GM19025 (cell line): ENCODE results near the gene CFAP46.

Source experiments
- ATAC-seq: cut with Tn5 transposase; IDR thresholded peaks from one replicate; pipeline ENCODE4 v1.9.1; 2021; ENCODE audit warnings: mild to moderate bottlenecking, low read depth, moderate library complexity; ENCODE audit not compliant: unreplicated experiment

The CFAP46 gene

GRCh38 chr10:132869621-132870020 lies 72.7 kb downstream of the CFAP46 start:
- ATAC-seq: no peak

GRCh38 chr10:132868995-132869394 lies 73.4 kb downstream of the CFAP46 start:
- no peak for ATAC-seq

GRCh38 chr10:132867801-132868644 lies 74.3 kb downstream of the CFAP46 start:
- no peak for ATAC-seq

GRCh38 chr10:132866601-132867381 lies 75.6 kb downstream of the CFAP46 start:
- no peak for ATAC-seq

- ATAC-seq: no peak
Measured at GRCh38 chr10:132865851-132866600, 76.3 kb downstream of the CFAP46 start.

GRCh38 chr10:132865171-132865631 lies 77.2 kb downstream of the CFAP46 start:
- no peak for ATAC-seq

GRCh38 chr10:132862485-132863420 lies 79.6 kb downstream of the CFAP46 start:
- no peak for ATAC-seq

GRCh38 chr10:132861884-132862461 lies 80.4 kb downstream of the CFAP46 start:
- no peak for ATAC-seq

GRCh38 chr10:132861116-132861691 lies 81.2 kb downstream of the CFAP46 start:
- ATAC-seq: no peak

GRCh38 chr10:132860532-132860931 lies 81.8 kb downstream of the CFAP46 start:
- ATAC-seq: no peak

- ATAC-seq: no peak
Measured at GRCh38 chr10:132859084-132859855, 83.1 kb downstream of the CFAP46 start.

- ATAC-seq: no peak
Measured at GRCh38 chr10:132858121-132859081, 84.0 kb downstream of the CFAP46 start.

- no peak for ATAC-seq
Measured at GRCh38 chr10:132856869-132857524, 85.4 kb downstream of the CFAP46 start.

GRCh38 chr10:132855889-132856288 lies 86.5 kb downstream of the CFAP46 start:
- ATAC-seq: no peak

GRCh38 chr10:132851451-132851850 lies 90.9 kb downstream of the CFAP46 start:
- no peak for ATAC-seq

- no peak for ATAC-seq
Measured at GRCh38 chr10:132850896-132851295, 91.5 kb downstream of the CFAP46 start.

GRCh38 chr10:132850246-132850645 lies 92.1 kb downstream of the CFAP46 start:
- no peak for ATAC-seq
